Osteoblast (primary cell): ENCODE results near the gene RELN. TPM values are rescaled to one million over a fixed set of nuclear protein-coding genes. Genes with fewer than 3 reads are reported as not detected.
"Not testable (repeated sequence)": the region's sequence is repeated elsewhere in the genome, so short reads cannot be mapped to it uniquely, and the experiment has no call there.

Experiments
- DNase-seq: peaks from one replicate; pipeline ENCODE4 v3.0.0; 2011; ENCODE audit warnings: low spot score, mixed read lengths; ENCODE audit not compliant: insufficient read length; ENCODE audit errors: missing footprints
- H2AFZ ChIP-seq: 2 replicates; pipeline ENCODE4 v1.6.0; 2011; ENCODE audit warnings: mild to moderate bottlenecking, low read length
- H3K27ac ChIP-seq: 2 replicates; pipeline ENCODE4 v1.5.1; 2011; ENCODE audit warnings: mild to moderate bottlenecking, low read depth, low read length, moderate library complexity
- H3K27me3 ChIP-seq: 2 replicates; pipeline ENCODE4 v1.6.0; 2012; ENCODE audit warnings: mild to moderate bottlenecking, control low read depth, inconsistent platforms, low read length, moderate library complexity; ENCODE audit not compliant: insufficient read depth
- H3K36me3 ChIP-seq: 2 replicates; pipeline ENCODE4 v1.5.1; 2011; ENCODE audit warnings: mild to moderate bottlenecking, low read length, control low read depth, moderate library complexity; ENCODE audit not compliant: insufficient read depth
- H3K4me1 ChIP-seq: 2 replicates; pipeline ENCODE4 v1.5.1; 2011; ENCODE audit warnings: mild to moderate bottlenecking, low read length, control low read depth, moderate library complexity; ENCODE audit not compliant: insufficient read depth
- H3K4me2 ChIP-seq: 2 replicates; pipeline ENCODE4 v1.6.0; 2011; ENCODE audit warnings: mild to moderate bottlenecking, low read length; ENCODE audit not compliant: insufficient read depth
- H3K4me3 ChIP-seq: fragments of 200-600 bp; sonication (generic); 3 replicates; pipeline ENCODE4 v1.5.1; 2012; ENCODE audit warnings: mild to moderate bottlenecking, low read length, inconsistent platforms; ENCODE audit not compliant: insufficient read depth
- H3K79me2 ChIP-seq: 2 replicates; pipeline ENCODE4 v1.6.0; 2012; ENCODE audit warnings: mild to moderate bottlenecking, low read length, control low read depth, inconsistent platforms; ENCODE audit not compliant: insufficient read depth
- H3K9me3 ChIP-seq: 2 replicates; pipeline ENCODE4 v1.5.1; 2011; ENCODE audit warnings: low read depth, low read length, control low read depth
- H4K20me1 ChIP-seq: 2 replicates; pipeline ENCODE4 v1.6.0; 2012; ENCODE audit warnings: mild to moderate bottlenecking, low read length, control low read depth; ENCODE audit not compliant: insufficient read depth
- total RNA-seq: library from RNA; depleted of rRNA; stranded (reverse); fragments of >200 nt; gene quantifications from 2 replicates; pipeline ENCODE4 v1.2.3, GENCODE V29; 2012
- TF ChIP-seq, protein P1 (sequence below): IDR thresholded peaks from 2 replicates; pipeline ENCODE4 v1.5.1; 2011; ENCODE audit warnings: mild to moderate bottlenecking, low read depth, low read length, moderate library complexity; ENCODE audit errors: extremely low read depth

Gene RELN
- total RNA-seq, 1 donor = 0.36 TPM

DNA sequence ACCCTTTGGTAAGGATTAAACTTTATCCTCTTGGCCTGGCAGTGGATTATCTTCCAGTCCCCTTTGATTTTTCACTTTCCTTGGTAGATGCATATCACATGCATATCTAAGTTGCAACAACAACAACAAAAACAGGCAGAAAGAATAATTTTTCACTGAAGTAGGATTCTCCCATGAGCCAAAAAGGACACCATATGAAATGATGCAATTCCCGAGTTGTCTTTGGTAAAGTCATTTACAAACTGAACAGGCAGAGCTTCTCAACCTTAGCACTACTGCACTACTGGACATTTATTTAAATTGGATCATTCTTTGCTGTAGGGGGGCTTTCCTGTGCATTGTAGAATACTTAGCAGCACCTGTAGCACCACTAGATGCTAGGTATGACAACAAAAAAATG lies 195.0 kb downstream of the RELN start:
- TF ChIP-seq, protein P1, sequence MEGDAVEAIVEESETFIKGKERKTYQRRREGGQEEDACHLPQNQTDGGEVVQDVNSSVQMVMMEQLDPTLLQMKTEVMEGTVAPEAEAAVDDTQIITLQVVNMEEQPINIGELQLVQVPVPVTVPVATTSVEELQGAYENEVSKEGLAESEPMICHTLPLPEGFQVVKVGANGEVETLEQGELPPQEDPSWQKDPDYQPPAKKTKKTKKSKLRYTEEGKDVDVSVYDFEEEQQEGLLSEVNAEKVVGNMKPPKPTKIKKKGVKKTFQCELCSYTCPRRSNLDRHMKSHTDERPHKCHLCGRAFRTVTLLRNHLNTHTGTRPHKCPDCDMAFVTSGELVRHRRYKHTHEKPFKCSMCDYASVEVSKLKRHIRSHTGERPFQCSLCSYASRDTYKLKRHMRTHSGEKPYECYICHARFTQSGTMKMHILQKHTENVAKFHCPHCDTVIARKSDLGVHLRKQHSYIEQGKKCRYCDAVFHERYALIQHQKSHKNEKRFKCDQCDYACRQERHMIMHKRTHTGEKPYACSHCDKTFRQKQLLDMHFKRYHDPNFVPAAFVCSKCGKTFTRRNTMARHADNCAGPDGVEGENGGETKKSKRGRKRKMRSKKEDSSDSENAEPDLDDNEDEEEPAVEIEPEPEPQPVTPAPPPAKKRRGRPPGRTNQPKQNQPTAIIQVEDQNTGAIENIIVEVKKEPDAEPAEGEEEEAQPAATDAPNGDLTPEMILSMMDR = no peak
- DNase-seq = no peak
- H3K4me2 ChIP-seq = no peak overlapping the region
- H4K20me1 ChIP-seq = no peaks in the 10 kb centered on the region
- H3K27me3 ChIP-seq = no peaks in the 10 kb centered on the region
- H3K27ac ChIP-seq = no peak overlapping the region
- H2AFZ ChIP-seq = no peak overlapping the region
- H3K9me3 ChIP-seq = no peaks in the 10 kb centered on the region
- H3K79me2 ChIP-seq = no peaks in the 10 kb centered on the region
- H3K36me3 ChIP-seq = no peaks in the 10 kb centered on the region
- no peaks in the 10 kb centered on the region for H3K4me1 ChIP-seq
- H3K4me3 ChIP-seq = no peak overlapping the region

DNA sequence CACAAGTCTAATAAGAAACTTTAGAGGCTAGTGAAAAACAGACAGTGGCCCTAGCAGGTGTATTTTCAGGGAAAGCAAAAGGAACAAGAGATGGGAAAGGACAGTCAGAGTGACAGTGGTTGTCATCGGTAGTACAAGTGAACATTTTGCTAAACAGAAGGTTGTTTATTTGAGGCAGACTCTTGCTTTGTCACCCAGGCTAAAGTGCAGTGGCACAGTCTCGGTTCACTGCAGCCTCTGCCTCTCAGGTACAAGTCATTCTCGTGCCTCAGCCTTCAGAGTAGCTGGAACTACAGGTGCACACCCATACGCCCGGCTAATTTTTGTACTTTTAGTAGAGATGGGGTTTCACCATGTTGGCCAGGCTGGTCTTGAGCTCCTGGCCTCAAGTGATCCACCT lies 195.8 kb downstream of the RELN start:
- DNase-seq = peak; percentile 49
- H3K4me3 ChIP-seq = no peak overlapping the region

DNA sequence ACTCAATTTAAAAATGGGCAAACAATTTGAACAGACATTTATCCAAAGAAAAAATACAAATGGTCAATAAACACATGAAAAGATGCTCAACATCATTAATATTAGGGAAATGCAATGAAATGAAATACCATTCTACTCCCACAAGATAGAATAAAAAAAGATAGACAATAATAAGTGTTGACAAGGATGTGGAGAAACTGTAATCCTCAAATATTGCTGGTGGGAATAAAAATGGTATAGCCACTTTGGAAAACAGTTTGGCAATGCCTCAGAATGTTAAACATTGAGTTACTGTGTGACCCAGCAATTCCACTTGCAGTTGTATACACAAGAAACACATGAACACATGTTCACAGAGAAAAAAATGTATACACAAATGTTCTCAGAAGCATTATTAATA lies 197.6 kb downstream of the RELN start:
- H3K79me2 ChIP-seq = no peaks in the 10 kb centered on the region
- no peak overlapping the region for H2AFZ ChIP-seq
- H3K27ac ChIP-seq = no peak overlapping the region
- H3K4me2 ChIP-seq = no peak overlapping the region
- H4K20me1 ChIP-seq = no peaks in the 10 kb centered on the region
- DNase-seq = no peak
- no peaks in the 10 kb centered on the region for H3K9me3 ChIP-seq
- TF ChIP-seq, protein P1 = no peak
- H3K36me3 ChIP-seq = no peaks in the 10 kb centered on the region
- H3K4me1 ChIP-seq = no peaks in the 10 kb centered on the region
- no peaks in the 10 kb centered on the region for H3K27me3 ChIP-seq
- H3K4me3 ChIP-seq = no peak overlapping the region

More for the DNA sequence above, 195.8 kb downstream of the RELN start:
- Histone ChIP-seq H2AFZ (no peak overlapping the region), H3K79me2 (no peaks in the 10 kb centered on the region), H3K27me3 (no peaks in the 10 kb centered on the region), H3K27ac (no peak overlapping the region), H3K36me3 (no peaks in the 10 kb centered on the region), H4K20me1 (no peaks in the 10 kb centered on the region), H3K4me2 (no peak overlapping the region), H3K4me1 (no peaks in the 10 kb centered on the region), H3K9me3 (no peaks in the 10 kb centered on the region)
- TF ChIP-seq, protein P1 = no peak

DNA sequence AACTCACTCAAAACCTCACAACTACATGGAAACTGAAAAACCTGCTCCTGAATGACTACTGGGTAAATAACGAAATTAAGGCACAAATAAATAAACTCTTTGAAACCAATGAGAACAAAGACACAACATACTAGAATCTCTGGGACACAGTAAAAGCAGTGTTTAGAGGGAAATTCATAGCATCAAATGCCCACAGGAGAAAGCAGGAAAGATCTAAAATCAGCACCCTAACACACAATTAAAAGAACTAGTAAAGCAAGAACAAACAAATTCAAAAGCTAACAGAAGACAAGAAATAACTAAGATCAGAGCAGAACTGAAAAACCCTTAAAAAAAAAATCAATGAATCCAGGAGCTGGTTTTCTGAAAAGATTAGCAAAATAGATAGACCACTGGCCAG lies 202.4 kb downstream of the RELN start:
- not testable (repeated sequence) for H3K27me3 ChIP-seq, H3K4me1 ChIP-seq, H3K4me3 ChIP-seq, H3K36me3 ChIP-seq, H3K4me2 ChIP-seq, H3K9me3 ChIP-seq, H3K79me2 ChIP-seq, H3K27ac ChIP-seq, DNase-seq, H2AFZ ChIP-seq, H4K20me1 ChIP-seq
